Panc1 (cell line): ENCODE measurements around the gene ABCB1. TPM values are rescaled to one million over a fixed set of nuclear protein-coding genes. Genes with fewer than 3 reads are reported as not detected.

ENCODE experiments used
- ATAC-seq: fragments of 200-7000 bp; cut with Tn5 transposase; 2 replicates; pipeline ENCODE4 v1.9.1; 2020; ENCODE audit warnings: mild to moderate bottlenecking, moderate library complexity
- BruUV-seq: library from RNA; stranded (reverse); fragments of 400-500 nt; replicated peaks from 2 replicates; lab custom pipeline; 2021; lab: Mats Ljungman, UMichigan
- CTCF ChIA-PET: fragments of 300-600 bp; sonication (Branson Sonifier 250); formaldehyde crosslinking; loops from one replicate; lab custom pipeline; 2022; ENCODE audit warnings: antibody characterized with exemption; lab: Charles Lee
- POLR2A ChIA-PET: fragments of 300-600 bp; sonication (Branson Sonifier 250); formaldehyde crosslinking; loops from one replicate; lab custom pipeline; 2022; ENCODE audit warnings: antibody characterized with exemption; lab: Charles Lee
- DNase-seq: peaks from one replicate; pipeline ENCODE4 v3.0.0-alpha.2; 2010; ENCODE audit warnings: low read depth, low spot score
- H3K27ac ChIP-seq: 2 replicates; pipeline ENCODE4 v1.5.1; 2011; ENCODE audit warnings: mild to moderate bottlenecking, low read length, inconsistent platforms
- H3K27me3 ChIP-seq: fragments of 200-500 bp; sonication (Bioruptor generic); 2 replicates; pipeline ENCODE4 v1.6.0; 2014; ENCODE audit warnings: low read length, inconsistent platforms; ENCODE audit not compliant: control insufficient read depth, insufficient read depth
- H3K36me3 ChIP-seq: fragments of 200-500 bp; sonication (Bioruptor generic); 2 replicates; pipeline ENCODE4 v1.5.1; 2014; ENCODE audit warnings: inconsistent platforms, mild to moderate bottlenecking, low read length, moderate library complexity; ENCODE audit not compliant: control insufficient read depth, insufficient read depth
- H3K4me1 ChIP-seq: 2 replicates; pipeline ENCODE4 v1.5.1; 2011; ENCODE audit warnings: inconsistent platforms, mild to moderate bottlenecking, low read length, moderate library complexity; ENCODE audit not compliant: control insufficient read depth, insufficient read depth
- H3K4me3 ChIP-seq, 2 experiments: 2 replicates each; pipeline ENCODE4 v1.5.1; 2011 to 2012; ENCODE audit warnings: low read depth in 2 of 2, low read length in 2 of 2, mild to moderate bottlenecking in 2 of 2, inconsistent platforms in 1 of 2, moderate library complexity in 1 of 2
- H3K9me3 ChIP-seq: fragments of 200-500 bp; sonication (Bioruptor generic); 2 replicates; pipeline ENCODE4 v1.5.1; 2014; ENCODE audit warnings: low read depth, mild to moderate bottlenecking, inconsistent platforms, low read length, moderate library complexity; ENCODE audit not compliant: control insufficient read depth, insufficient read depth
- CTCF ChIP-seq: fragments of 450-650 bp; IDR thresholded peaks from 2 replicates; pipeline ENCODE4 v1.5.1; 2017; ENCODE audit warnings: mild to moderate bottlenecking
- POLR2AphosphoS5 ChIP-seq: IDR thresholded peaks from 2 replicates; pipeline ENCODE4 v1.6.1; 2012; ENCODE audit warnings: mild to moderate bottlenecking, low read depth, low read length, moderate library complexity
- REST ChIP-seq, 2 experiments: IDR thresholded peaks; 2 replicates each; pipeline ENCODE4 v1.6.1; 2011 to 2012; ENCODE audit warnings: low read depth in 2 of 2, control low read depth in 1 of 2, low read length in 1 of 2, mild to moderate bottlenecking in 1 of 2, moderate library complexity in 1 of 2; ENCODE audit not compliant: insufficient read depth in 1 of 2
- SIN3A ChIP-seq: IDR thresholded peaks from 2 replicates; pipeline ENCODE4 v1.6.1; 2012; ENCODE audit warnings: low read depth, mild to moderate bottlenecking, low read length, moderate library complexity, borderline replicate concordance; ENCODE audit not compliant: insufficient read depth
- TCF7L2 ChIP-seq: IDR thresholded peaks from 2 replicates; pipeline ENCODE4 v1.6.1; 2011; ENCODE audit warnings: mild to moderate bottlenecking, low read depth, low read length, inconsistent platforms
- in situ Hi-C: cut with HindIII; loops from 2 replicates; pipeline ENCODE4 v1.10.0; 2016; ENCODE audit warnings: low sequenced_read_pairs, low pct_unique_long_range_greater_than_20kb
- intact Hi-C: fragments of 100-400 bp; cut with micrococcal nuclease; formaldehyde crosslinking; loops from one replicate; pipeline ENCODE4 v1.10.0; 2022; ENCODE audit not compliant: unreplicated experiment
- total RNA-seq: library from RNA; stranded (reverse); gene quantifications from one replicate; pipeline ENCODE4 v1.2.1, GENCODE V29; 2021; ENCODE audit not compliant: unreplicated experiment

ABCB1 gene
- total RNA-seq, 1 experiment from 2014 or later = 0.67 TPM

- Histone ChIP-seq H3K27ac (no peak overlapping the region), H3K27me3 (peaks cover 44% of the 10 kb centered on the region), H3K36me3 (no peaks in the 10 kb centered on the region), H3K9me3 (no peaks in the 10 kb centered on the region), H3K4me3 (no peak overlapping the region; a peak in 1 of 4 replicates), H3K4me1 (0 out of 2 replicates have a peak, but pooled peaks cover 5% of the 10 kb centered on the region)
- intact Hi-C loops = no loop called here
- TF ChIP-seq TCF7L2 (no peak), CTCF (no peak), REST (IDR thresholded peaks at IDR 0.05; ENCODE audit: insufficient read depth in 1 of 2, low read depth in 2 of 2, low read length in 1 of 2) (no peak)
- ATAC-seq = no peak
- no TSS peak for BruUV-seq
- CTCF ChIA-PET = no interaction called here
- POLR2A ChIA-PET = no interaction called here
- no peak for DNase-seq
- in situ Hi-C loops = no loop called here
Observed at GRCh38 chr7:87599336-87599735, 1.3 kb downstream of the ABCB1 start.

GRCh38 chr7:87598234-87599009 lies 2.3 kb downstream of the ABCB1 start:
- no peak for DNase-seq

More at GRCh38 chr7:87598234-87599009, 2.3 kb downstream of the ABCB1 start:
- Histone ChIP-seq H3K27me3 (peaks cover 36% of the 10 kb centered on the region), H3K27ac (no peak overlapping the region), H3K4me1 (0 out of 2 replicates have a peak, but pooled peaks cover 5% of the 10 kb centered on the region), H3K36me3 (no peaks in the 10 kb centered on the region), H3K4me3 (no peak overlapping the region), H3K9me3 (no peaks in the 10 kb centered on the region)
- in situ Hi-C loops (no loop called here), intact Hi-C loops (no loop called here)
- no peak for ATAC-seq
- CTCF ChIA-PET = no interaction called here
- BruUV-seq = no TSS peak
- TF ChIP-seq REST (IDR thresholded peaks at IDR 0.05; ENCODE audit: insufficient read depth in 1 of 2, low read depth in 2 of 2, low read length in 1 of 2) = no peak
- TF ChIP-seq SIN3A = no peak
- TF ChIP-seq CTCF = no peak
- no peak for TF ChIP-seq TCF7L2
- TF ChIP-seq POLR2AphosphoS5 = no peak
- POLR2A ChIA-PET = no interaction called here
